Calu3 (cell line): ENCODE results near the gene GNAI3. TPM values are rescaled to one million over a fixed set of nuclear protein-coding genes. Genes with fewer than 3 reads are reported as not detected.

Experiments used
- BruUV-seq: library from RNA; stranded (reverse); fragments of 400-500 nt; replicated peaks from 2 replicates; lab custom pipeline; 2021; lab: Mats Ljungman, UMichigan
- CTCF ChIA-PET: fragments of 300-600 bp; sonication (Branson Sonifier 250); formaldehyde crosslinking; loops from one replicate; lab custom pipeline; 2022; ENCODE audit warnings: antibody characterized with exemption; lab: Charles Lee
- DNase-seq: peaks from one replicate; pipeline ENCODE4 v3.0.0; 2022
- H3K27ac Mint-ChIP-seq: one replicate; pipeline ENCODE4 v1.8.0; 2022; ENCODE audit warnings: mixed read lengths; ENCODE audit not compliant: unreplicated experiment
- H3K27me3 Mint-ChIP-seq: one replicate; pipeline ENCODE4 v1.8.0; 2022; ENCODE audit warnings: mixed read lengths; ENCODE audit not compliant: unreplicated experiment
- H3K36me3 Mint-ChIP-seq: one replicate; pipeline ENCODE4 v1.8.0; 2022; ENCODE audit warnings: mild to moderate bottlenecking, moderate library complexity, mixed read lengths; ENCODE audit not compliant: insufficient read depth, unreplicated experiment
- H3K4me1 Mint-ChIP-seq: one replicate; pipeline ENCODE4 v1.8.0; 2022; ENCODE audit warnings: mild to moderate bottlenecking, low read depth, mixed read lengths; ENCODE audit not compliant: unreplicated experiment
- H3K4me3 Mint-ChIP-seq: one replicate; pipeline ENCODE4 v1.8.0; 2022; ENCODE audit warnings: mild to moderate bottlenecking, low read depth, moderate library complexity, mixed read lengths; ENCODE audit not compliant: unreplicated experiment
- H3K9me3 Mint-ChIP-seq: one replicate; pipeline ENCODE4 v1.8.0; 2022; ENCODE audit warnings: low read depth, mixed read lengths; ENCODE audit not compliant: unreplicated experiment
- intact Hi-C: fragments of 100-400 bp; cut with micrococcal nuclease; formaldehyde crosslinking; loops from one replicate; pipeline ENCODE4 v1.10.0; 2022; ENCODE audit not compliant: unreplicated experiment
- total RNA-seq: library from RNA; stranded (reverse); gene quantifications from 2 replicates; pipeline ENCODE4 v1.2.3, GENCODE V29; 2022
- TF ChIP-seq, protein P1 (sequence below): fragments of 200-600 bp; IDR thresholded peaks from one replicate; pipeline ENCODE4 v1.8.0; 2022; ENCODE audit warnings: antibody characterized with exemption; ENCODE audit not compliant: unreplicated experiment

GNAI3 gene
- total RNA-seq, 1 experiment from 2014 or later: 6.5 TPM

DNA sequence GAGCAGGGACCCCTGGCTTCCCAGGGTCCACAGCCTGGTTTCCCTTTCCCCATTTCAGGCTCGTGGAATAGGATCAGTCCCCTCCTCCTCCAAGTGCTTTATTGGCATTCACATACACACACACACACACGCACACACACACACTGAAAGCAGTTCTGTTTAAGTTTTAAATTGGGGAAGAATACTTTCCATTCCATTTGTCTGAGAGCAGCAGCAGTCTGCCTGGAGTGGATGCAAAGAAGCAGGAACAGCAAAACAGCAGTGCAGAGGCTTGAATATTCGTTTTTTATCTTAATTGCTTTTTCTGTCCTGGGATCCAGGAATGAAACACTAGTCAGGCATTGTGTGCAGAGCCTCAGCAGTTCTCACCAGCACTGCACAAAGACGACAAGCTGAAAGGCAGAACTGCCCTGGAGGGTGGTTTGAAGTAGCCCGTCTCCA lies 47.5 kb upstream of the GNAI3 start:
- H3K27me3 Mint-ChIP-seq: no peaks in the 10 kb centered on the region
- H3K4me1 Mint-ChIP-seq: peaks cover 1% of the 10 kb centered on the region
- DNase-seq: no peak
- CTCF ChIA-PET: interaction anchor here (0.8 kb wide), 1 partner anchor 184 kb away, joined by 3 read pairs; no protein-coding TSS in a partner anchor
- H3K9me3 Mint-ChIP-seq: no peaks in the 10 kb centered on the region
- no peaks in the 10 kb centered on the region for H3K36me3 Mint-ChIP-seq
- TF ChIP-seq, protein P1, sequence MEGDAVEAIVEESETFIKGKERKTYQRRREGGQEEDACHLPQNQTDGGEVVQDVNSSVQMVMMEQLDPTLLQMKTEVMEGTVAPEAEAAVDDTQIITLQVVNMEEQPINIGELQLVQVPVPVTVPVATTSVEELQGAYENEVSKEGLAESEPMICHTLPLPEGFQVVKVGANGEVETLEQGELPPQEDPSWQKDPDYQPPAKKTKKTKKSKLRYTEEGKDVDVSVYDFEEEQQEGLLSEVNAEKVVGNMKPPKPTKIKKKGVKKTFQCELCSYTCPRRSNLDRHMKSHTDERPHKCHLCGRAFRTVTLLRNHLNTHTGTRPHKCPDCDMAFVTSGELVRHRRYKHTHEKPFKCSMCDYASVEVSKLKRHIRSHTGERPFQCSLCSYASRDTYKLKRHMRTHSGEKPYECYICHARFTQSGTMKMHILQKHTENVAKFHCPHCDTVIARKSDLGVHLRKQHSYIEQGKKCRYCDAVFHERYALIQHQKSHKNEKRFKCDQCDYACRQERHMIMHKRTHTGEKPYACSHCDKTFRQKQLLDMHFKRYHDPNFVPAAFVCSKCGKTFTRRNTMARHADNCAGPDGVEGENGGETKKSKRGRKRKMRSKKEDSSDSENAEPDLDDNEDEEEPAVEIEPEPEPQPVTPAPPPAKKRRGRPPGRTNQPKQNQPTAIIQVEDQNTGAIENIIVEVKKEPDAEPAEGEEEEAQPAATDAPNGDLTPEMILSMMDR: no peak
- intact Hi-C loops: no loop called here
- H3K4me3 Mint-ChIP-seq: no peak overlapping the region
- BruUV-seq: no TSS peak
- H3K27ac Mint-ChIP-seq: no peak overlapping the region

DNA sequence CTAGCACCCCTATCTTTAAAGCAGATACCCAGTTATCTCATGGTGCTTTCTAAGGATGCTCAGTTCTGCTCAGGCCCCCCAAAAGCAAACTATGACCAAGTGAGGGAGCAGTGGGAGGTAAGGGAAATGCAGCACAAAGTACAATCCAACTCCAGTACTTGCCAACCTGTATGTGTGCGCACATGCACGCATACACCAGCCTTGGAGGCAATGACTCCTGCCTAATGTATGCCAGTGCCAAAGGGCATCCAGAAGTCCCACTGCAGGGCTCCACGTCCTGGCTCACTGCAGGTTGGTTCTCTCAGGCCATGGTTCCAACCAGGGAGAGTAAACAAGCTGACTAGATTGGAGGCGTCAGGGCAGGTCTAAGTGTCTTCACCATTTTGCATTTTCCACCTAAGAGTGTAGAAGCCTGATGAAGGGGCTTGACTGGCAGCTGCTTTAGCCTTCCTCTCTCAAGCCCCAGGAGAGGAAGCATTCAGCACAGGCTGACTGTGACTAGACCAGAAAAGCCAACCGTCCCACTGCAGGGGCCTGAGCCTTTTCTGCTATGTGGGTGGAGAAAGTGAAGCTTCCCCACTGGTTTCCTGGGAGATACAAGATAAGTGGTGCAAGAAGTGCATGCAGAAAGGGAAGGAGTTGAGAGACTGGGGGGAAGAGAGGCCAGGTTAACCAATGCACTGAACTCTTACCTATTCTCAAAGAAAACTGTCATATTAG lies 46.6 kb upstream of the GNAI3 start:
- Mint-ChIP-seq H3K27ac (no peak overlapping the region), H3K9me3 (no peaks in the 10 kb centered on the region), H3K36me3 (no peaks in the 10 kb centered on the region), H3K27me3 (no peaks in the 10 kb centered on the region), H3K4me1 (no peaks in the 10 kb centered on the region), H3K4me3 (no peak overlapping the region)
- CTCF ChIA-PET: no interaction called here
- DNase-seq: no peak
- intact Hi-C loops: no loop called here
- no TSS peak for BruUV-seq
- TF ChIP-seq, protein P1: no peak

DNA sequence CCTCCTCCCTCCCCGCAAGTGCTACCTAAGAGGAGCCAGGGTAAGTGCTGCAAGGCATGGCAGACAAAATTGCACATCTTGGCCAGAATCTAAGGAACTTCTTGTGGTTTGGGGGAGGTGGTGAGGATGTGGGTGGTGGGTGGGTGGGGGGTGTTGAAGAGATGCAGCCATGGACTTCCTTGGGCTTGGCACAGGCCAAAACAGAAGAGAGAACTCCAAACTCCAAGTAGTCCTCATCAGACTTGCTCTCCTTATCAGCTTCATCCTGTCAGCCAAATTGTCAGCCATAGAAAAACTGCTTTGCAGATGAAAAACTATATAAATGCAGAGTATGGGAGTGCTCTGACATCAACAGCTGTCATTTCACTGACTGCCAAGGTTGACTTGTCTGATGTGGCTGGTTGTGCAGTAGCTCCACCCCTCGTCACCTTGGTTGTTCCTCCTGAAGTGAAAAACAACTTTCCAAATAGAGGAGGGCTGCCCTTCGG lies 46.0 kb upstream of the GNAI3 start:
- Mint-ChIP-seq H3K4me1 (no peaks in the 10 kb centered on the region), H3K9me3 (no peaks in the 10 kb centered on the region), H3K36me3 (no peaks in the 10 kb centered on the region), H3K4me3 (no peak overlapping the region), H3K27me3 (no peaks in the 10 kb centered on the region), H3K27ac (no peak overlapping the region)
- intact Hi-C loops: no loop called here
- TF ChIP-seq, protein P1: no peak
- CTCF ChIA-PET: no interaction called here
- no TSS peak for BruUV-seq
- DNase-seq: no peak

DNA sequence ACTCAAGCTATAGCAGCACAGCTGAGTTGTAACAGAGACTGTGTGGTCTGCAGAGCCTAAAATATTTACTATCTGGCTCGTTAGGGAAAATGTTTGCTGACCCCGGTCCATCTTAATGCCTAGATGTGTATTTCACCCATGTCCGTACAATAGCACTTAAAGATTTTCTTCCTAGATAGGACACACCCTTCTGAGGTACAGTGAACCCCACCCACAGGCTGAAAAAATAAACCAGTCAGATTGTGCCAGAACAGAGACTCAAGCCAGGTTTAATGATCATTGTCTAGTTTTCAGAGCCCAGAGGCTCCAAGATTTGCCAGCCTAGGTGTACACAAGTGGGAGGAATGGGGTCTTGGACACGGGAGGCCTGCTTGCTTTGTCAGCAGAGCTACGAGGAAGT lies 44.5 kb upstream of the GNAI3 start:
- DNase-seq: no peak
- intact Hi-C loops: no loop called here
- Mint-ChIP-seq H3K27me3 (peaks cover 13% of the 10 kb centered on the region), H3K4me1 (no peaks in the 10 kb centered on the region), H3K9me3 (no peaks in the 10 kb centered on the region), H3K27ac (no peak overlapping the region), H3K4me3 (no peak overlapping the region), H3K36me3 (no peaks in the 10 kb centered on the region)
- BruUV-seq: no TSS peak
- CTCF ChIA-PET: no interaction called here
- TF ChIP-seq, protein P1: no peak
